ENCODE measurements around the gene SOAT1.

DNA sequence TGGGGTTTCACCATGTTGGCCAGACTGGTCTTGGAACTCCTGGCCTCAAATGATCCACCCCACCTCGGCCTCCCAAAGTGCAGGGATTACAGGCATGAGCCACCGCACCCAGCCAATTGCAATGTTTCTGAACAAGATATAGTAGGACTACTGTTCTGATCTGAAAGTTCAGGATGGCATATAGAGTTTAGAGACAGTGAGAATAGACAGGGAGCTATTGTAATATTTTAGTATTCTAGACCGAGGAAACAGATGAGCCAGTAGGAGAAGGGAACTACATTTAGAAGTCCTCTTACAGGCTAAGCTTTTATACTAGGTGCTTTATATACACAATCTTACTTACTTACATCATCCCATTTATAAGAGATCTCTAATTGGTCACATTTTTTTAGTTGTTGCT lies 33.1 kb downstream of the SOAT1 start:
- TF ChIP-seq POLR2AphosphoS5 (IDR thresholded peaks at IDR 0.05; ENCODE audit: low read depth, low read length) (no peak), TAF1 (IDR thresholded peaks at IDR 0.05; ENCODE audit: borderline replicate concordance, insufficient read depth, low read length) (no peak)
